OCI-M1 (cell line): ENCODE data around the gene SKIL.

Source experiments
- DNase-seq: peaks from one replicate; lab custom pipeline; 2025; lab: John Stamatoyannopoulos, UW

The SKIL gene

DNA sequence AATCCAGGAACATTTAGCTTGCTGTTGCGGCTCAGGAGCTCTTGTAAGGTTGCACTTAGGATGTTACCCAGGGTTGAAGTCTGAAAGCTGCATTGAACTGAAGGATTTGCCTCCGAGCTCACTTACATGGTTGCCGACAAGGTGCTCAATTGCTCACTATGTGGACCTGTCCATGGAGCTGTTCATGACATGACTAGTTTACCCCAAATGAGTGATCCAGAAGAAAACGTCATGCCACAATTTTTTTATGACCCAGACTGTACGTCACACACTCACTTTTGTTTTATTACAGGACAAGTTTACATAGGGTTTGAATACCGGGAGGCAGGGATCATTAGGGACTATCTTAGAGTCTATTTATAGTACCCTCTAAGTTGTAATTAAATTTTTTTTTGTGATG lies 40.2 kb downstream of the SKIL start:
- no peak for DNase-seq

DNA sequence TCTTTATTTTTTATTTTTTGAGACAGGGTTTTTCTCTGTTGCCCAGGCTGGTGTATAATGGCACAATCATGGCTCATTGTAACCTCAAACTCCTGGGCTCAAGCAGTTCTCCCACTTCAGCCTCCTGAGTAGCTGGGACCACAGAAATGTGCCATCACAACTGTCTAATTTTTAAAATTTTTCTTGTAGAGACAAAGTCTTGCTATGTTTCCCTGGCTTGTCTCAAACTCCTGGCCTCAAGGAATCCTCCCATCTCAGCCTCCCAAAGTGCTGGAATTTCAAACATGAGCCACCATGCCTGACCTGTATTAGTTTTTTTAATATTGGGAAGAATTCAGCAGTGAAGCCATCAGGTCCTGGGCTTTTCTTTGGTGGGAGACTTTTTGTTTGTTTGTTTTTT lies 47.6 kb downstream of the SKIL start:
- DNase-seq = no peak

DNA sequence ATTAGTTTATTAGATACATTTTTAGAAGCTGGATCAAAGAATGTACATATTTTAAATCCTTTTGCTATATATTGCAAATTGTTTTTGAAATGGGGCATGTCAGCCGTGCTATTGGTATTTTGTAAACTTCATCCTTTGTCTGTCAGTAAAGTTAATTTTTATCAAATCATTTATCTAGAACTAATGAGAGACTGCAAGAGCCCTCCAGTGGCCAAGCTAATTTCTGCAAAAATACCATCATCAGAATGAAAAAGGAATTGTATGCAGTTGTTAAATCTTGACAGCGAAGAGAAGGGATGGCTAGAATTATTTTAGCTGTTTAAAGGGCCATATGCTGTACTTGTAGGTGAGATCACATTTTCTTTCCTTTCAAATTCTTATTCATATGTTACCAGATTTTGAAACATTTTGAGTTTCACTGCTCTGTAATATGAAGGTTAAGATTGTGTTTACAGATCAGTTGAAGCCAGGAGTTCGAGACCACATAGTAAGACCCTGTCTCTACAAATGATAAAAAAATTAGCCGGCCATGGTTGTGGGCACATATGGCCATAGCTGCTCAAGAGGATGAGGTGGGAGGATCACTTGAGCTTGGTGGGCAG lies 53.0 kb downstream of the SKIL start:
- peak; percentile 60 for DNase-seq

DNA sequence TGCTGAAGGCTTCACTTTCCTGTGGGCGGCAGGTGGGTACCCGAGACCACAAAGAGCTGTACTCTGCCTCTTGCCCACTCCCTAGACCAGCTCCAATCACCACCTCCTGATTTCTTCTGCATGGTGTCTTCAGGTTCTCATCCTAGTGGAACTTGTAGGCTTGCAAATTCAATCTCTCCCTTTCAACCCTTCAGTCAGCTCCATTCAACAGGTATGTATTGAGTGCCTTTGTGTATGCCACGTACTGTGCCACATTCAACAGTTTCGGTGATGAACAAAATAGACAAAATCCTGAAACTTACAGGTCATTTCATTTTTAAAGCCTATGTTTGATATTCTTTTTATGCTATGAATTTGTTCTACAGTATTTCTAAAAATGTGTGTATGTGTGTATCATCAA lies 55.8 kb downstream of the SKIL start:
- no peak for DNase-seq

DNA sequence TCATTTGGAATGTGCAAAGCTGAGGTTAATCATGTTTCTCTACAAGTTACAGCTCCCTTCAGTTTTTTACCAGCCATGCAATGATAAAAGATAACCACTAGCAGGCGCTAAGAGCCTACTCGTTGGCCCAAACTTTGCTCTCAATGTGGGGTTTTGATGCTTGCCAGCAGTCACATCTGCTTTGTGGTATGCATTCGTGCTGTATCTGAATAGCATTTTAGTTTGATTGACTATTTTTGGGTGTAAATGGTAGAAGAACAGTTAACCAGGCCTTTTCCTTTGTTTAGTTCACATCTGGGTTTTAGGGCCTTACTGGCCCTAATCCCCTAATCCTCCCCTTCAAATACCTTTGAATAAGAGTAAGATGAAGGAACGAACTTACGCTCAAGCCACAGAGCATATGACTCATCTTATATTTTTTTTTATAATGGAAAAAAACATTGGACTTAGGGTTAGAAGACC lies 56.7 kb downstream of the SKIL start:
- peak; percentile 73 for DNase-seq

DNA sequence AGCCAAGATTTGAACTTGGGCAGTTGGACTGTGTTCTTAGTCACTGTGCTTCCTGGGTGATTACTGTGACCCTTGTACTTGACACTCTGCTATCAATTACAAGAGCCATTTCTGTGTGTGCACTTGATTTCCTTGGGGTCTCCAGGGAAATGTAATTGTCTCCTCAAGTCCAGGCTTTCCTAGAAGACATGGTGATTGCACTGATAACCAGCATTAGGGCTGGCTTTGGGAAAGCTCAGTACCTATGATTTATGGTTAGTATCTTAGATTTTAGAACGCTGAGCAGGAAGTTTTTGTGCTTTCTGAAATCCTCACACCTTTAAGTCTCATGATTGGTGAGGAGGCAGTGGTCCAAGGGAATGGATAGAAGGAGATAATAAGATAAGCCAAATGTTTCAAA lies 59.6 kb downstream of the SKIL start:
- no peak for DNase-seq

DNA sequence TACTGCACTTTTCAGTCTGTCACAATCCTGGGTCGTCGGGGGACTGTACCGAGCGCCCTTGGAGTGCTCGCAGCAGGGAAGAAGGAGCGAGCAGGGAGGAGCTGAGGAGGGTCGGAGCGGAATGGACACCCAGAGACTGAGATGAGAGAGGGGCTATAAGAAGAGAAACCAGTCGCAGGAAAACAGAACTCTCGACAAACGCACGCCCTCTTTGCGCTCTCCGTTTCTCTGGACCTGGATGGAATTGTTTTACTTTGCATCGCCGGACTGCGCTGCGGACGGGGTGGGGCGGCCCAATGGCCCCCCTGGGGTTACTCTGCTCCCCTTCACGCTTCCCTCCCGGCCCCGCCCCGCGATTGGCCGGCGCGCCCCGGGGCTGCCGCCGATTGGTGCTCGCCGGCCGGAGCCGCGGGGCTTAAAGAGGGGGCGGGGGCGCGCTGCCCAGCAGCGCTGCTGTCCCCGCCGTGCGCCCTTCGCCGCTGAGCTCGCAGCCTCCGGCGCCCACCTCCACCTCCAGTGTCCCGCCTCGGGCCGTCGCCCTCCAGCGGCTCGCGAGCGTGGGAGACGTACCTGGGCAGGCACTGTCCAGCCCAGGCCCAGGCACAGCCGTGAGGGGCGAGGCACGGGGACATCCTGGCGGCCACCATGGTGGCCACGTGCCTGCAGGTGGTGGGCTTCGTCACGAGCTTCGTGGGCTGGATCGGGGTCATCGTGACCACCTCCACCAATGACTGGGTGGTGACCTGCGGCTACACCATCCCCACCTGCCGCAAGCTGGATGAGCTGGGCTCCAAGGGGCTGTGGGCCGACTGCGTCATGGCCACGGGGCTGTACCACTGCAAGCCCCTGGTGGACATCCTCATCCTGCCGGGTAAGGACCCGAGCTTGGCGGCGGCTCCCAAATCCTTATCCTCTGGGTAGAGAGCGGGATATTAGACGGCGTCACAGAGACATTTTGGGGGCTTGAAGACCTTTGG lies 61.2 kb downstream of the SKIL start, which contains the start of gene CLDN11:
Gene CLDN11, plus strand, starts transcription at position 447 of the 977 bp plus-strand sequence. Its CDS starts 199 bp downstream, at position 646.
- DNase-seq = no peak

DNA sequence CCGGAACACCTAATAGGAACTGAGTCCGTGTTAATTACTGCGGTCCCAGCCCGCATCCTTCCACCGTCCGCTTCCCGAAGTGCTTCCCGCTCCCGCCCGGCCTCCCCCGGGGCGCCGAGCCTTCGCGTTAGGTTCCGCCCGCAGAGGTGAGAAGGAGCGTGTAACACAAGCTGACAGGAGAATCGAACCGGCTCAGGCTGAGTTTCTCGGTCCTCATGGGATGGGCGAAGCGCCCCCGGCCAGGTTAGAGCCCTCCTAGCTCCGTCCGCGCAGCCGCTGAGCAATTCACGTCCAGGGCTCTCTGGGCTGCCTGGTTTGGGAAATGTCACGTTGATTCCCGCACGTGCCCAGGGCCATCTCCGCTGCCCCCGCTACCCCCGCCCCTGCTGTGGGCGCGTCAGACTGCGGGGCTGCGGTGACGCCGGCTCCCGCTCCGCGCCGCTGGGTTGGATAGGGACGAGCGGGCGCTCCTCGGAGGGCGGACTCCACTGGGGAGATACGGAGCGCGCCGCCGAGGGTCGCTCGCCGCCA lies 62.1 kb downstream of the SKIL start:
- DNase-seq = no peak

DNA sequence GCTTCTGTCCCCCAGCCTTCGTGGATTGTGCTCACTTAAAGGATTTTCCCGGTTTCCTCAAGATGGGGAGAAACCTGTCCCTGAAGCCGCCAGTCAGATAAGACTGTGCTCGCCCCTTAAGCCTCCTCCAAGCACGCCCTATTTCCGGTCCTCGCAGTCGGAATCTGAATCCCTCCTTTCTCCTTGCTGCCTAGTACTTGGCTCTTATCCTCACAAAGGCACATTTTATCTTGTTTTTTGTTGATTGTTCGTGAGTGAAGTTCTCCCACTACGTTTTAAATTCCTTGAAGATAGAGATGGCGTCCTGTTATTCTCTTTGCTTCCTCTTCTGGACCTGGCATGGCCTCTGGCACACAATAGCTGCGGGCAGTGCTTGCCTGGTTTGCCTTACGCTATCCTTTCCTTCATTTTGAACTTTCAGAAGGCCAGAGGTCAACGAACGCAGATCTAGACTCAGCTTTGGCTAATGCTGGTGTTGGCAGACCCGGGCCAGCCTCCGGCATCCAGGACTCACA lies 62.8 kb downstream of the SKIL start:
- DNase-seq = no peak

DNA sequence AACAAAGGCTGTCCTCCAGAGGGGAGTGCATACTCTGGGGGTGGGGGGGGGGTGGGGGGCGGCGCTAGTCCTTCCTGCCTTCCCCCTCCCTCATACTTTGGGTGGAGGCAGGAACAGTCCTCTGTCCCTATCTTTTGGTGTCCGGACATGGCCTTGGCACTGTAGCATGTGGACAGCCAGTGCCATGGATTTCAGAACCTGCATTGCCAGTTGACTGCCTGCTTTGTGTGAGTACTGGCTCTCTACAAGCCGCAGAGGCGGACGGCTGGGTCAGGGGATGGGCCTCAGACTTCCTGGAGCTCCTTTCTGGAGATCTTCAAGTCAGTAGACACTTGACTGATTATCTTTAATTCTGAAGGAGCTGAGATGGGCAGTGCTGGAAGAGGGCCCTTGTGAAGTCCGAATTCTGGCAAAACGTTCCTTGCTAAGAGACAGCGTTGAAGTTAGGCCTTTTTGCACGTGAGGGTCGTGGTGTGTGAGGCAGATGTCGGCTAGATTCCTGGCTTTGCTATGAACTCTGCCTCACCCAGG lies 63.7 kb downstream of the SKIL start:
- no peak for DNase-seq

DNA sequence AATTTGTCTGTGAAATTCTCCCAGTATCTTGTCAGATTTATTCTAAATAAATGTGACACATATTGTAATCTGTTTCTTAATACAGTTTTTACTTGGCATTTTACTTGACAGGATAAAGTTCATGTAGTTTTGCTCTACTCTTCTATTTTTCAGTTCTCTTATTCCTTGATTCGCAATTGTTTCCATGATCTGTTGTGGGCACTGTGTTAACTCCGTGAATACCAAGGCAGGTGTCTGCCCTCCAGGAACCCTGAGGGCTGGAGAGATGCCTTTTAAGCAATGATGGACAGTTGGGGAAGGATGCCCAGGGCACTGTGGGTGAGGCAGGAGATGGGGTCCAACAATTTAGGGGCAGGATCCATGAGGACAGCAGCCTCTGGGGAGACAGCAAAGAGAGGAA lies 64.2 kb downstream of the SKIL start:
- DNase-seq = no peak

DNA sequence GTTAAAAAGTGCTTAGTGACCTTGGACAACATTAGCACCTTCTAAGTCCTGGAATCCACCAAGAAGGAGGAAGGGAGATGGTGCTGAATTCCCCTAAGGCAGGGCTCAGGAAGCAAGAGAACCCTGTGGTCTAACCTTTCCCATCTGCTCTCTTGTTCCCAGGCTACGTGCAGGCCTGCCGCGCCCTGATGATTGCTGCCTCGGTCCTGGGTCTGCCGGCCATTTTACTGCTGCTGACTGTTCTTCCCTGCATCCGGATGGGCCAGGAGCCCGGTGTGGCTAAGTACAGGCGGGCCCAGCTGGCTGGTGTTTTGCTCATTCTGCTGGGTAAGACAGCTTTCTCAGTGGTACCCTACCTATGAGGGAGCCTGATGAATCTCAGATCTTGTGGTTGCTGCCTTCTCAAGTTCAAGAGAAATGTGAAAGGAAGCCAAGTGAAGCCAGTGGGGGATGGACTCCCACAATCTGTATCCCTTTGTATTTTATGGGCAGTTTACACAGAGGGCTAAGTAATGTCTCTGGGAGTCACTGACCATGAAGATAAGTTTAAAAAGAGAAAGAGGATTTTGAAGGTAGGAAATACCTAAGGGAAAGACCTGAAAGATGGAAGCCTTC lies 65.6 kb downstream of the SKIL start:
- DNase-seq = no peak

DNA sequence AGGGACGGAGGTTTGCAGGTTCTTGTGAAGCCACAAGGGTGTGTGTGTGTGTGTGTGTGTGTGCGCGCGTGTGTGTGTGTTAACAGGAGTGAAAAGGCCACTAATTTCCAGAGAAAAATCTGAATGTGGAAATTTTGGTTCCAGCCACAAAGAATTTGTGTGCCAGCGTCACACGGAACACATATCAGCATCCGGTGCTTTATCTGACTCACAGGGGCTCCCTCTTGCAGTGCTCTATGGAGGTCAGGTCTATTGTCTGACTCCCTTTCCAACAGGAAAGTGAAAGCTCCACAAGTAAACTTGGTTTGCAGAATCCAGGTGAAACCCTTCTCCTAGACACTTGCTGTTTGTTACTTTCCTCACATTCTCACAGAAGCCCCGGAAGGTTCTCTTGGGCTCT lies 67.4 kb downstream of the SKIL start:
- no peak for DNase-seq

DNA sequence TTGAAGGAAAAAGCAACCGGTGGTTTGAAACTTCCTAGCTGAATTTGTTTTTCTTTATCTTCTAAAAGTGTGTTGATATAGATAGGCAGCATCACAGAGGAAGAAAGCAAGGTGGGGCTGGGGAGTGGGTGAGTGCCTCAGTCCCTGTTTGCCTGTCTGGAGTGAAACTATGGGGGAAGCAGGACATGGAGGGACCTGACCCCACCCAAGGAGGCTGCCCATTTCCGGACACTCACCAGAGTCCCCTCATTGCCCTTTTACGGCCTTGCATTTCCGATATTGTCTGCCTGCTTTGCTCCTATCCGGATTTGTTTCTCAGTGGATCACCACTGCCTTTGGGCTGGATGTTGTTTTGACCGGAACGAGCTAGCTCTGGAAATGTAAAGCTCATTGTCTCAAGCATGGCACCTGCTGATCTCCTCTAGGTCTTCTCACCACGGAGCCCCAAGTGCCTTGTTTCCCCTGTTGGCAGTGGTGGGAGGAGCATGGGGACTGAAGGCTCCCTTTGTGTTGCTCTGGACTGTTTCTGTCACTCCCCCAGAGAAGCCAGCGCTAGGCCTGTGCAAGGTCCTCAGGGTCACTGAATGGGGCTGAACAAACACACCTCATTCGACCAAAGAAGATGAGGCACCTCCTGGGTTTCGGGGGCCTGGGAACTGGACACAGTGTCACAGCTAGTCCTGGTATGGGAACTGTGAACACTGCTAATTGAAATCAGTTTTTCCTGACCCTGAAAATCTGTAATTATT lies 68.2 kb downstream of the SKIL start:
- no peak for DNase-seq

DNA sequence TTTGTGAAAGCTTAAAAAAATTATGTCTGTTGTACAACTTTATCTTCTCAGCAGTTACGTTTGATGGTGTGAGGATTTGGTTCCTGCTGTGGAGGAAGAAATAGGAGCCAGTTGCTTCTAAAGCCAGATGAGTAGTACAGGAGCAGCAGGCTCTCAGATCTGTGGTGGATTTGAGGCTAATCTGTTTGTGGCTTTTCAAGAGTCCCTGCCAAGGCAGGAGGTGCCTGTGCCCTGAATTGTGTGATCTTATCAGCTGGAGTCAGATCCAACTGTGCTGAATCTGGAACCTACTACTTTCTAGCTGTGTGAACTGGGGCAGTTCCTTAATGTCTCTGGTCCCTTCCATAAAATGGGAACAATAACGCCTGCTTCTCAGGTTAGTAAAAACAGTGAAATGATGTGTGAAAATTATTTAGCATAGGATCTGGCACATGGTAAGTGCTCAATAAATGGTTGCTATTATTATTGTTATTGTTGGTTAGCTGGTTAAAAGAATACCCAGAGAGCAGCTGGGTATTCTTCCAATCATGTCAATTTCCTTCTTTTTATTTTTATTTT lies 68.8 kb downstream of the SKIL start:
- DNase-seq = peak; percentile 16

DNA sequence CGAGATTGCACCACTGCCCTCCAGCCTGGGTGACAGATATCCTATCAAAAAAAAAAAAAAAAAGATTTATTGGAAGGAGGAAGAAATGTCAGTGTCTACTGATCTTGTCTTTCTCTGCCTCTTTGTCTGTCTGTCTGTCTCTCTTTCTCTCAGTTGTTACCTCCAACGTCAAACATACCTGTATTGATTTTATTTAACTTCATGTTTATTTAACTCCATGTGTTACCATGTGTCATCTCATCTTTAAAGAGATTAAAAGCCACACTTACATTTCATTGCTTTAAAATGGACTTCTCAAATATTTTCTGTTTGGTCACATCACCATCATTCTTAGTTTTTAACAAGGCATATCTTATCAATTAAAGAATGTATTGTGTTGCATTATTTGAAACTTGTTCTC lies 70.6 kb downstream of the SKIL start:
- no peak for DNase-seq

DNA sequence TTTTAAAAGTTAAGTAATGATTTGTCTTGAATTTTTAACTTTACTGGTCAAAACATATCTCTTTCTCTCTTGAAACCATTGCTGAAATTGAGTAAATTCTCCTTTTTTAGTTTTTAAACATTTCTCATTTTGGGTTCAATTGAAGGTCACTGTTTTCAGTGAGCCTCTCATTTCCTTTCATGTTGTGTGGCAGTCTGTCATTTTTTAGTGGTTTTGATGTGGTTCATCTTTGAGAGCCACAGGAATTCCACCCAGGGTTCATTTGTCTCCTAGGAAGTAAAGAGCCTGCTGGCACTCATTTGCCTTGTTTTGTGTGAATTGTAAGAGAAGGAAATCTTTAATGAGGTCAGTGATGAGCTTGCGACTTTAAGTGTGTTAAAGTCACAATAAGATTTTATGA lies 71.5 kb downstream of the SKIL start:
- no peak for DNase-seq

DNA sequence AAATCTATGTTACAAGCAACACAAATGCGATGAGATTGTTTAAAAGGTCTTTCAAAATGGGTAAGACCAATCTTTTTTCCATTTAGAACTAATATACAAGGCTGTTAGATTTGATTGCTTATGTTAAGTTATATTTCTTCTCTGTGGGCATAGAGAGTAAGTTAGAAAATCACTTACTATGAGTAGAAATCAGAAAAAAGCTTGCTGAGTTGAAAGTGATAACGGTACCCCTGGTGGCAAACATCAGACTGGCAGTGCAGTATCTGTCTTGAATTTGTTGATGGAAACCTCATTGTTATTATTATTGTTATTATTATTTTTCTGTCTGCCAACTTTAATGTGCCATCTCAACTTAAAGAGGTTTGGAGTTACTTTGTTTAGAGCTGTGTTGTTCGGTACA lies 73.5 kb downstream of the SKIL start:
- no peak for DNase-seq

DNA sequence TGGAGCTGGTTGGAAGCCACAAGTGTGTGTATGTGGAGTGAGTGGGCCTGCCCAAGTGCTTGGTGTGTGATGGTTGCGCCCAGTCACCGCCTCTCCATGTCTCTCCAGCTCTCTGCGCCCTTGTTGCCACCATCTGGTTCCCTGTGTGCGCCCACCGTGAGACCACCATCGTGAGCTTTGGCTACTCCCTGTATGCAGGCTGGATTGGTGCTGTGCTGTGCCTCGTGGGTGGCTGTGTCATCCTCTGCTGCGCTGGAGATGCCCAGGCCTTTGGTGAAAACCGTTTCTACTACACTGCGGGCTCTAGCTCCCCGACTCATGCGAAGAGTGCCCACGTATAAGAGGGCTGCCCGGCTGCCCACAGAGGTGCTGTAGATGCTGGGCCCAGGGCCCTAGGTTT lies 74.9 kb downstream of the SKIL start:
- no peak for DNase-seq

DNA sequence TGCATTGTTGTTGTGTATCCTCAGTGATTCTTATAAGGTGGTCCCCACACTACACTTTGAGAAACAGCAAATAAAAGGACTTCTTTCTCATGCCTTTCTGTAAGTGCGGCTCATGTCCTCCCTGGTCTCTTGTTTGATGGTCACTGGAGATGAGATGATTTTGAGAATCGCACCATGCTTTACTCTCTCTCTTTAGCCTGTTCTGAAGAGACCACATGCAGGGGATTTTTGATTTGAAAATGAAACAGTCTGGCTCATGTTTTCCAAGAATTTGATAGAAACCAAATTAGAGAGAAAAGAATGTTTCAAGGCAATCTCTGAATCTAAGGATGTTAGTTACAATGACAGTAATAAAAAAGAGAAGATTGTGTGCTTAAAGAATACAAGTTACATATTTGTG lies 79.2 kb downstream of the SKIL start:
- no peak for DNase-seq

DNA sequence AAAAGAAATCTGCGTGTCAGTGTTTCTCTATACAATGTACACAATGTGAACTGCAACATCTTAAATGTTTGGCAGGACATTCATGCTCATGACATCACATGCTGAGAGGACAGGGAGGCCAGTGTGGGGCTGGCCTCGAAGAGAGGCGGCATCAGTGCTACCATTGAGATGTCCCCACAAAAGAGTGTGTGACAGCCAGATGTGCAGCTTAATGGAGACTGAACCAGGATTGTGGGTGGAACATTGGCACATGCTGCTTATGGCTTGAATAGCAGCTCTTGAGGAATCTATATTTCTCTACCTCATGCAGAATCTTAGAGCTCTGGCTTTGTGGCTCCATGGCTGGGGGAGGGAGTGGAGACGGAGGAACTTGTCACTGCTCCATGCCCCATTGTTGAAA lies 79.7 kb downstream of the SKIL start:
- no peak for DNase-seq
